Panc1 (cell line): Measurements from ENCODE around the gene BCL11B.

Source experiments
- POLR2AphosphoS5 ChIP-seq: IDR thresholded peaks from 2 replicates; pipeline ENCODE4 v1.6.1; 2012; ENCODE audit warnings: mild to moderate bottlenecking, low read depth, low read length, moderate library complexity
- TCF7L2 ChIP-seq: IDR thresholded peaks from 2 replicates; pipeline ENCODE4 v1.6.1; 2011; ENCODE audit warnings: mild to moderate bottlenecking, low read depth, low read length, inconsistent platforms
- TF ChIP-seq, protein P1 (sequence below): fragments of 450-650 bp; IDR thresholded peaks from 2 replicates; pipeline ENCODE4 v1.5.1; 2017; ENCODE audit warnings: mild to moderate bottlenecking
- TF ChIP-seq, protein P2 (sequence below), 2 experiments: IDR thresholded peaks; 2 replicates each; pipeline ENCODE4 v1.6.1; 2011 to 2012; ENCODE audit warnings: low read depth in 2 of 2, control low read depth in 1 of 2, low read length in 1 of 2, mild to moderate bottlenecking in 1 of 2, moderate library complexity in 1 of 2; ENCODE audit not compliant: insufficient read depth in 1 of 2

GRCh38 chr14:99209409-99209808 is 62.6 kb downstream of the BCL11B start:
- TF ChIP-seq, protein P1, sequence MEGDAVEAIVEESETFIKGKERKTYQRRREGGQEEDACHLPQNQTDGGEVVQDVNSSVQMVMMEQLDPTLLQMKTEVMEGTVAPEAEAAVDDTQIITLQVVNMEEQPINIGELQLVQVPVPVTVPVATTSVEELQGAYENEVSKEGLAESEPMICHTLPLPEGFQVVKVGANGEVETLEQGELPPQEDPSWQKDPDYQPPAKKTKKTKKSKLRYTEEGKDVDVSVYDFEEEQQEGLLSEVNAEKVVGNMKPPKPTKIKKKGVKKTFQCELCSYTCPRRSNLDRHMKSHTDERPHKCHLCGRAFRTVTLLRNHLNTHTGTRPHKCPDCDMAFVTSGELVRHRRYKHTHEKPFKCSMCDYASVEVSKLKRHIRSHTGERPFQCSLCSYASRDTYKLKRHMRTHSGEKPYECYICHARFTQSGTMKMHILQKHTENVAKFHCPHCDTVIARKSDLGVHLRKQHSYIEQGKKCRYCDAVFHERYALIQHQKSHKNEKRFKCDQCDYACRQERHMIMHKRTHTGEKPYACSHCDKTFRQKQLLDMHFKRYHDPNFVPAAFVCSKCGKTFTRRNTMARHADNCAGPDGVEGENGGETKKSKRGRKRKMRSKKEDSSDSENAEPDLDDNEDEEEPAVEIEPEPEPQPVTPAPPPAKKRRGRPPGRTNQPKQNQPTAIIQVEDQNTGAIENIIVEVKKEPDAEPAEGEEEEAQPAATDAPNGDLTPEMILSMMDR: no peak
- TF ChIP-seq, protein P2, sequence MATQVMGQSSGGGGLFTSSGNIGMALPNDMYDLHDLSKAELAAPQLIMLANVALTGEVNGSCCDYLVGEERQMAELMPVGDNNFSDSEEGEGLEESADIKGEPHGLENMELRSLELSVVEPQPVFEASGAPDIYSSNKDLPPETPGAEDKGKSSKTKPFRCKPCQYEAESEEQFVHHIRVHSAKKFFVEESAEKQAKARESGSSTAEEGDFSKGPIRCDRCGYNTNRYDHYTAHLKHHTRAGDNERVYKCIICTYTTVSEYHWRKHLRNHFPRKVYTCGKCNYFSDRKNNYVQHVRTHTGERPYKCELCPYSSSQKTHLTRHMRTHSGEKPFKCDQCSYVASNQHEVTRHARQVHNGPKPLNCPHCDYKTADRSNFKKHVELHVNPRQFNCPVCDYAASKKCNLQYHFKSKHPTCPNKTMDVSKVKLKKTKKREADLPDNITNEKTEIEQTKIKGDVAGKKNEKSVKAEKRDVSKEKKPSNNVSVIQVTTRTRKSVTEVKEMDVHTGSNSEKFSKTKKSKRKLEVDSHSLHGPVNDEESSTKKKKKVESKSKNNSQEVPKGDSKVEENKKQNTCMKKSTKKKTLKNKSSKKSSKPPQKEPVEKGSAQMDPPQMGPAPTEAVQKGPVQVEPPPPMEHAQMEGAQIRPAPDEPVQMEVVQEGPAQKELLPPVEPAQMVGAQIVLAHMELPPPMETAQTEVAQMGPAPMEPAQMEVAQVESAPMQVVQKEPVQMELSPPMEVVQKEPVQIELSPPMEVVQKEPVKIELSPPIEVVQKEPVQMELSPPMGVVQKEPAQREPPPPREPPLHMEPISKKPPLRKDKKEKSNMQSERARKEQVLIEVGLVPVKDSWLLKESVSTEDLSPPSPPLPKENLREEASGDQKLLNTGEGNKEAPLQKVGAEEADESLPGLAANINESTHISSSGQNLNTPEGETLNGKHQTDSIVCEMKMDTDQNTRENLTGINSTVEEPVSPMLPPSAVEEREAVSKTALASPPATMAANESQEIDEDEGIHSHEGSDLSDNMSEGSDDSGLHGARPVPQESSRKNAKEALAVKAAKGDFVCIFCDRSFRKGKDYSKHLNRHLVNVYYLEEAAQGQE (IDR thresholded peaks at IDR 0.05; ENCODE audit: insufficient read depth in 1 of 2, low read depth in 2 of 2, low read length in 1 of 2): no peak
- TF ChIP-seq POLR2AphosphoS5 (no peak), TCF7L2 (no peak)
